Stimulated activated CD8-positive, alpha-beta memory T cell treated with anti-CD3 and anti-CD28 coated beads, Interleukin-15, amount 100 ng/mL, for 24 hours (primary cell): ENCODE data around the gene OR10Z1.

Experiments
- DNase-seq: peaks from one replicate; pipeline ENCODE4 v3.0.0-alpha.2; 2020; ENCODE audit warnings: low read depth

OR10Z1 gene

GRCh38 chr1:158604968-158605367 is at the start of gene OR10Z1:
Gene OR10Z1, plus strand, starts transcription at chr1:158605268. Its CDS starts 1,171 bp downstream, at chr1:158606439.
- no peak for DNase-seq

GRCh38 chr1:158559696-158560095 is 45.4 kb upstream of the OR10Z1 start:
- no peak for DNase-seq

GRCh38 chr1:158563853-158564252 is 41.2 kb upstream of the OR10Z1 start:
- no peak for DNase-seq

GRCh38 chr1:158564608-158565007 is 40.5 kb upstream of the OR10Z1 start:
- no peak for DNase-seq

- DNase-seq = no peak
These were observed 34.6 kb upstream of the OR10Z1 start, which contains the start of gene OR6P1 for GRCh38 chr1:158570480-158570879. Gene OR6P1, minus strand, starts transcription at chr1:158570580. Its CDS starts 6,976 bp downstream, at chr1:158563604.

- no peak for DNase-seq
These were observed 32.8 kb upstream of the OR10Z1 start for GRCh38 chr1:158572226-158572625.

- no peak for DNase-seq
These were observed 27.5 kb upstream of the OR10Z1 start for GRCh38 chr1:158577561-158577960.

- no peak for DNase-seq
These were observed 25.3 kb upstream of the OR10Z1 start, which contains the start of gene OR10X1 for GRCh38 chr1:158579733-158580132. Gene OR10X1, minus strand, starts transcription at chr1:158579899. Its CDS starts 0 bp downstream, at chr1:158579899.

GRCh38 chr1:158583962-158584361 is 21.1 kb upstream of the OR10Z1 start:
- no peak for DNase-seq

GRCh38 chr1:158586942-158587341 is 18.1 kb upstream of the OR10Z1 start:
- DNase-seq = no peak

- no peak for DNase-seq
These were observed 4.3 kb upstream of the OR10Z1 start for GRCh38 chr1:158600735-158601134.

- DNase-seq = no peak
These were observed 2.2 kb downstream of the OR10Z1 start for GRCh38 chr1:158607296-158607695.

- no peak for DNase-seq
These were observed 6.8 kb downstream of the OR10Z1 start for GRCh38 chr1:158611916-158612315.

GRCh38 chr1:158613764-158614163 is 8.7 kb downstream of the OR10Z1 start:
- no peak for DNase-seq

- DNase-seq = no peak
These were observed 33.1 kb downstream of the OR10Z1 start for GRCh38 chr1:158638146-158638545.

- no peak for DNase-seq
These were observed 33.8 kb downstream of the OR10Z1 start for GRCh38 chr1:158638904-158639303.

GRCh38 chr1:158644449-158644848 is 39.4 kb downstream of the OR10Z1 start:
- no peak for DNase-seq

- no peak for DNase-seq
These were observed 41.4 kb downstream of the OR10Z1 start for GRCh38 chr1:158646465-158646864.

GRCh38 chr1:158649052-158649451 is 44.0 kb downstream of the OR10Z1 start:
- no peak for DNase-seq

GRCh38 chr1:158652721-158653334 is 47.8 kb downstream of the OR10Z1 start:
- DNase-seq = no peak

GRCh38 chr1:158654086-158654485 is 49.0 kb downstream of the OR10Z1 start:
- no peak for DNase-seq

GRCh38 chr1:158654571-158654970 is 49.5 kb downstream of the OR10Z1 start:
- DNase-seq = no peak
